ENCODE results near the gene ZNF621. TPM values are rescaled to one million over a fixed set of nuclear protein-coding genes. Genes with fewer than 3 reads are reported as not detected.

The ZNF621 gene
- total and polyA plus RNA-seq, 4 donors: 3.3 to 11.5 (median 7.0) TPM

GRCh38 chr3:40581166-40581565 lies 56.4 kb downstream of the ZNF621 start:
- Histone ChIP-seq H3K4me1 (ENCODE audit: control insufficient read depth in 4 of 4, insufficient read depth in 4 of 4, low read length in 3 of 4) (peaks cover 4 to 24% (median 18%) of the 10 kb centered on the region in 4 donors), H3K9ac (ENCODE audit: low read depth in 1 of 2, low read length in 2 of 2) (no peak overlapping the region), H3K4me3 (ENCODE audit: low read depth in 1 of 3, low read length in 3 of 3) (no peak overlapping the region), H3K27ac (ENCODE audit: low read depth in 1 of 2, low read length in 2 of 2) (no peak overlapping the region), H3K9me3 (ENCODE audit: control insufficient read depth in 4 of 4, low read length in 3 of 4) (no peaks in the 10 kb centered on the region), H3K27me3 (ENCODE audit: control insufficient read depth in 4 of 4, insufficient read depth in 4 of 4, low read length in 3 of 4) (no peaks in the 10 kb centered on the region), H3K36me3 (ENCODE audit: control insufficient read depth in 4 of 4, insufficient read depth in 3 of 4, low read depth in 1 of 4, low read length in 3 of 4) (no peaks in the 10 kb centered on the region)
- TF ChIP-seq HNF4G (IDR thresholded peaks at IDR 0.05): no peak
- TF ChIP-seq YY1 (IDR thresholded peaks at IDR 0.05): no peak
- no peak for TF ChIP-seq RAD21 (IDR thresholded peaks at IDR 0.05)
- no peak for TF ChIP-seq HNF4A (conservative IDR thresholded peaks at IDR 0.05)
- no peak for TF ChIP-seq EGR1 (IDR thresholded peaks at IDR 0.05; ENCODE audit: low read depth in 2 of 2)
- no peak for TF ChIP-seq MAX (IDR thresholded peaks at IDR 0.05)
- no peak for TF ChIP-seq ATF3 (IDR thresholded peaks at IDR 0.05)
- no peak for TF ChIP-seq GABPA (IDR thresholded peaks at IDR 0.05 in 1 of 2, conservative IDR thresholded peaks at IDR 0.05 in 1 of 2)
- no peak for TF ChIP-seq FOXA1 (IDR thresholded peaks at IDR 0.05)
- TF ChIP-seq REST (IDR thresholded peaks at IDR 0.05): no peak
- no peak for TF ChIP-seq JUND (IDR thresholded peaks at IDR 0.05)
- no peak for TF ChIP-seq CTCF (IDR thresholded peaks at IDR 0.05; ENCODE audit: low read depth, low read length, missing input control)
- no peak for TF ChIP-seq ZBTB33 (IDR thresholded peaks at IDR 0.05)
- no peak for TF ChIP-seq NR2F2 (IDR thresholded peaks at IDR 0.05)
- 93% methylated on average over 1 of the region's 1 CpG for WGBS
- DNase-seq (ENCODE audit: low spot score): no peak

GRCh38 chr3:40582401-40583027 lies 57.8 kb downstream of the ZNF621 start:
- no peak overlapping the region for H3K4me3 ChIP-seq (ENCODE audit: low read depth in 1 of 3, low read length in 3 of 3)
- WGBS: 43% methylated on average over 2 of the region's 2 CpGs
- no peaks in the 10 kb centered on the region for H3K9me3 ChIP-seq (ENCODE audit: control insufficient read depth in 4 of 4, low read length in 3 of 4)
- DNase-seq (ENCODE audit: low spot score): no peak
- H3K36me3 ChIP-seq (ENCODE audit: control insufficient read depth in 4 of 4, insufficient read depth in 3 of 4, low read depth in 1 of 4, low read length in 3 of 4): no peaks in the 10 kb centered on the region
- peaks cover 4 to 24% (median 18%) of the 10 kb centered on the region in 4 donors for H3K4me1 ChIP-seq (ENCODE audit: control insufficient read depth in 4 of 4, insufficient read depth in 4 of 4, low read length in 3 of 4)
- no peaks in the 10 kb centered on the region for H3K27me3 ChIP-seq (ENCODE audit: control insufficient read depth in 4 of 4, insufficient read depth in 4 of 4, low read length in 3 of 4)
- H3K27ac ChIP-seq (ENCODE audit: low read depth in 1 of 2, low read length in 2 of 2): no peak overlapping the region
- TF ChIP-seq MAX (IDR thresholded peaks at IDR 0.05) (no peak), HNF4G (IDR thresholded peaks at IDR 0.05) (no peak), FOXA2 (IDR thresholded peaks at IDR 0.05) (no peak), RAD21 (IDR thresholded peaks at IDR 0.05) (no peak), ZBTB33 (IDR thresholded peaks at IDR 0.05) (no peak), EGR1 (IDR thresholded peaks at IDR 0.05; ENCODE audit: low read depth in 2 of 2) (no peak), HNF4A (conservative IDR thresholded peaks at IDR 0.05) (no peak), REST (IDR thresholded peaks at IDR 0.05) (no peak), GABPA (IDR thresholded peaks at IDR 0.05 in 1 of 2, conservative IDR thresholded peaks at IDR 0.05 in 1 of 2) (no peak), JUND (IDR thresholded peaks at IDR 0.05) (no peak)
- H3K9ac ChIP-seq (ENCODE audit: low read depth in 1 of 2, low read length in 2 of 2): no peak overlapping the region
